ENCODE measurements around the gene PTPRF.

DNA sequence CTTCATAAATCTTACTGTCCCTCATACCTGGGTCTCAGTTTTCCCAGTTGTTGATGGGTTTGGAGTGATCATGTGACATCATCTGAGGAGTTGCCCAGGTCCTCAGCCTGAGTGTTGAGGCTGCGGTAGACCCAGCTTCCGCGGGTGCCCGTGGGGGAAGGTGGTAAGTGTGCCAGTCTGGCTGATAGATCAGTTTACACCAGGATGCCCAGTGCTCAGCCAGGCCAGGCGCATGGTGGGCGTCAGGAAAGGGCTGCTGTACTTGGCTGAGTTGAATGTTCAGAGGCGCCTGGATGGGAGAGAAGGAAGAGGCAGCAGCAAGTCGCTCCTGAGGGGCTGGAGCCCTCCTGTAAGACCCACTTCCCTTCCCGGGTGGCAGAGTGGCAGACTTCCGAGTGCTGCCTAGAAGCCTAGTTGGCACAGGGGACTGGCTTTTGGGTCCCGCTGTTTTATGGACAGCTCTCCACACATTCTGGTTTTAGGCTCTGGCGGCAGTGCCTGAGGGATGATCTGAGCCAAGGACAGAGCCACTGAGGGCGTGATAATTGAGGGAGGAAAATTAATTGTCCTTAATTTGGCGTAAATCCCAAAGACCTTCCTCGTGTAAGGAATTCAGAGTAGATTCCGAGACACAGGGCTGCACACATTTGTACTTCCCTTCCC lies 35.8 kb downstream of the PTPRF start:
- TF ChIP-seq, protein P1, sequence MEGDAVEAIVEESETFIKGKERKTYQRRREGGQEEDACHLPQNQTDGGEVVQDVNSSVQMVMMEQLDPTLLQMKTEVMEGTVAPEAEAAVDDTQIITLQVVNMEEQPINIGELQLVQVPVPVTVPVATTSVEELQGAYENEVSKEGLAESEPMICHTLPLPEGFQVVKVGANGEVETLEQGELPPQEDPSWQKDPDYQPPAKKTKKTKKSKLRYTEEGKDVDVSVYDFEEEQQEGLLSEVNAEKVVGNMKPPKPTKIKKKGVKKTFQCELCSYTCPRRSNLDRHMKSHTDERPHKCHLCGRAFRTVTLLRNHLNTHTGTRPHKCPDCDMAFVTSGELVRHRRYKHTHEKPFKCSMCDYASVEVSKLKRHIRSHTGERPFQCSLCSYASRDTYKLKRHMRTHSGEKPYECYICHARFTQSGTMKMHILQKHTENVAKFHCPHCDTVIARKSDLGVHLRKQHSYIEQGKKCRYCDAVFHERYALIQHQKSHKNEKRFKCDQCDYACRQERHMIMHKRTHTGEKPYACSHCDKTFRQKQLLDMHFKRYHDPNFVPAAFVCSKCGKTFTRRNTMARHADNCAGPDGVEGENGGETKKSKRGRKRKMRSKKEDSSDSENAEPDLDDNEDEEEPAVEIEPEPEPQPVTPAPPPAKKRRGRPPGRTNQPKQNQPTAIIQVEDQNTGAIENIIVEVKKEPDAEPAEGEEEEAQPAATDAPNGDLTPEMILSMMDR (IDR thresholded peaks at IDR 0.05; ENCODE audit: borderline replicate concordance, extremely low read depth, low read length, poor library complexity, severe bottlenecking), result no peak
- no peak for TF ChIP-seq EZH2 (IDR thresholded peaks at IDR 0.05; ENCODE audit: borderline replicate concordance, low read depth, low read length, severe bottlenecking)
